CD4-positive, alpha-beta T cell treated with Interleukin-10 for 1 hour (primary cell): ENCODE results near the gene SULT1B1.
"Not testable (repeated sequence)": the region's sequence is repeated elsewhere in the genome, so short reads cannot be mapped to it uniquely, and the experiment has no call there.

Experiments
- DNase-seq: peaks from one replicate; pipeline ENCODE4 v3.0.0-alpha.2; 2020

Gene SULT1B1

GRCh38 chr4:69760455-69760854, at the start of gene SULT1B1:
SULT1B1 (minus strand) TSS chr4:69760620; CDS start chr4:69755217, 5,403 bp downstream.
- DNase-seq: peak; percentile 69

DNA sequence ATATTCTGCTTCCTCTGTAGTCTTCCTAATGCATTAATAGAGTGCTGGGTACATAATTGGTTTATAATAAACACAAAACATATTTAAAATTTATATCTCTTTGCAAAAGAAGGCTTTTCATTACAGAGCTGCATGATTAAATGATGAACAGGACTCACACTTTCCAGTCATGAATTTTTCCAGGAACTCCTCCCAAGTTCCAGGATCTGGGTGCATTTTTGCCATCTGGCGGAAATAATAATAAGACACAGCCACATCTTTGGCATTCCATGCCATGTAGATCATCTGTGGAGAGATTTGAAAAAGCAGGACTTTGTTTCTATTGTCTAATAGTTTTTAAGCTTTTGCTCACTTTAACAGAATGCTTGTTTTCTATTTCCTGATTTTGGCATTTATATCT, 40.2 kb upstream of the SULT1B1 start:
- DNase-seq: no peak

- DNase-seq: no peak
Measured at GRCh38 chr4:69799337-69799736, 38.9 kb upstream of the SULT1B1 start.

GRCh38 chr4:69793732-69794131, 33.3 kb upstream of the SULT1B1 start:
- no peak for DNase-seq

DNA sequence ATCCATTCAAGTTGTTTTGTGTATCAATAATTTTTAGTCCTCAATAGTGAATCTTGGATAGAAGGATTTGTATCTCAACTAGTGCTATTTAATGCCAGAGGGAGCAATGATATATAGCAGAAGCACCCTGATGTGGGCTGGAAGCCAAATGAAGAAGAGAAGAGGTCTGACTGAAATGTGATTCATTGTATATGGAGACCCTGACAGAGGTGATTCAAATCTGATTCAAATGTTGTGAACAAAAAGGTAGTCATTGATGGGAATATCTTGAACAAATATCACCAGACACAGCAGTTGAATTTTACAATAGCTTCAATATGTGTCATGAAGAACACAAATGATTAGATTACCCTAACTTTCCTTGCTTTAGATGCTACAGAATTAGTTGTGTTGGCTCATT, 27.5 kb upstream of the SULT1B1 start:
- DNase-seq: no peak

GRCh38 chr4:69786547-69786946, 26.1 kb upstream of the SULT1B1 start:
- no peak for DNase-seq

DNA sequence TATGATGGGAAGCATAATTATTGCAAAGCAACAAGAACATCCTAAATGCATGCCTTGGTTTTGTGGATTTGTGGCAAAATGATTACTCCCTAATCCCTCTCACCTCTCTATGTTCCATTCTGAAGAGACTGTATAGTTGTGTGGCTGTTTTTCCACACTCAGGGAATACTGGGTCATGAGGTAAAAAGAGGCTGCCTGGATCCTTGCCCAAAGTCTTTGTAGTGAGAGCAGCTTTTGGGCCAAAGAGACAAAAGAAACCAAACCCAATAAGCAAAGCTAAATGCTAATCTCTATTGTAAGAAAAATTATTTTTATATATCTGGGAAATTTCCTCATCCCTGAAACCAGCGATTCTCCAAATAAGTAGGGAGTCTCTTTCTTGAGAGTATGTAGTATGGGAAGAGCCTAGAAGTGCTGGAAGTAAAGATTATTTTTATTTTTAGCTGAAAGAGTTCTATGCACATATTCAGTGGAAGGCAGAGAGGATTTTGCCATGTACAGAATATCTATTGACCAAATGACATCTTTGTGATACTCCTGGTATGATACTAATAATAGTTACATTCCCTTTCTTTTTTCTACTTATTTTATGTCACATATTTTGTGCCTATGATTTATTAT, 24.9 kb upstream of the SULT1B1 start:
- no peak for DNase-seq

DNA sequence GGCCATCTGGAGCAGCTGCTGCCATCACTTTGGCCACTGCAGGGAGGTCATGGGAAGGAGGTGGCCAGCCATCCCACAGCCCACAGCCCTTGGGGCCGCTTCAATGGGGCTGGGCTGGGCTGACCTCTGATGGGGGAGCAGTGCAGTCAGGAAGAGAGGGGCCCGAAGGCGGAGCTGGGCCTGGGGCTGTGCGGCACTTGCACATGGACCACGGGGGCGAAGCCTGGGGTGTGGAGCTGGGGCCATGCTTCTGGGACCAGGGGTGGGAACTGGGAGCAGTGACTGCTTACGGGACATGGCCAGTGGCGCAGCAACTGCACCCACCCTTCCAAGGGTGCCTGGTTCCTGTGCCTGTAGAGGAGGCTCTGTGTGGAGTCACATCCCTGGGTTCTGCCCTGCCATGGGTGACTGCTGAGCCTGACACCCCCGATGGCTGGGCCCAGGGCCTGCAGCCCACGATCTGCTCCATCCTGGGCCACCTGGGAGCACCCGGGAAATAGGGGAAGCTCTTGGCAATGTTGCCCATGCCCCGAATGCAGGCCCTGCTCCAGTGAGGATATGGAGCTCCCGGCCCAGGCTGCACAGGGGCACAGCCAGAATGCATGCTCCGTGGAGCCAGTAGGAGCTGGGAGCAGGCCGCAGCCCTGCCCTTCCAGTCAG, 22.4 kb upstream of the SULT1B1 start:
- DNase-seq: no peak

DNA sequence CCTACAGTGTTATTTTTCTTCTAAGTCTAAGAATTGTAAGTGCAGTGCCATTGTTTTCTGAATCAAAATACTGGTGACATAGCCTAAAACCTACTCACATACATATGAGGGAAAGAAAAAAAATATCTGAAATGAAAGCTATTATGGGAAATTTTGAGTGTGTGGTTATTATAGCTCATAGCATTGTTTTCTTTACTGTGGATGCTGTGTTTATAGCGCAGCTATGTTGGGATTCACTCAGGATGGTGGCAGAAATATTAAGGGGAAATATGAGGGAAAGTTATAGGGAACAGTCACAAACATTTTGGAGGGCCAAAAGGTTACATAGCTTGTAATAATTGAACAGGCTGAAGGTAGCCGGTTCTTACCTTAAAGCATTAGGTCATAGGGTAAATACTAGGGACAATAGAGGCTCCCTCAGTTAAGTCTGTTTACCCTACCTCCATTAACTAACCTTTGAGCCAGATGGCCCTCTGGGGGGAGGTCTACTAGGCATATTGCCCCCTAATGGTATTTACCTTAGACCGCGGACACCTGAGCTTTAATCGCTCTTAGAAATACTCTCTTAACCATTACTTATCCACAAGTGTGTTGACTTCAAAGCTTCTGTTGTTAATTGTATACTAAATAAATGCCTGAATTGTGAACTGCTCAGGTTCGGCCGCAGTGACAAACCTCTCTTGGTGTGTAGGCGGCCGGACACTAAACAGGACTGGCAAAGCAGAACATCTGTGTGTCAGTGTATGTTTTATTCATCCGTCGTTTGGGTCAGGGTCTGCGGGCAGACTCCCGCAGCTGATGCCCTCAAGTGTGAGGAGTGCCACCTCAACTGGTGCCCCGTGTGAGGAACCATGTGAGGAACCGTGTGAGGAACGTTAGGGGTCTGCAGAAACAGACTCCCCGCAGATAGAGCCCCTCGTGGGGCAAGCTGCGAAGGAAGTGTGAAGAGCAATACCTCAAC, 21.3 kb upstream of the SULT1B1 start:
- no peak for DNase-seq

- DNase-seq: no peak
Measured at GRCh38 chr4:69780141-69780540, 19.7 kb upstream of the SULT1B1 start.

- DNase-seq: no peak
Measured at GRCh38 chr4:69776696-69777095, 16.3 kb upstream of the SULT1B1 start.

DNA sequence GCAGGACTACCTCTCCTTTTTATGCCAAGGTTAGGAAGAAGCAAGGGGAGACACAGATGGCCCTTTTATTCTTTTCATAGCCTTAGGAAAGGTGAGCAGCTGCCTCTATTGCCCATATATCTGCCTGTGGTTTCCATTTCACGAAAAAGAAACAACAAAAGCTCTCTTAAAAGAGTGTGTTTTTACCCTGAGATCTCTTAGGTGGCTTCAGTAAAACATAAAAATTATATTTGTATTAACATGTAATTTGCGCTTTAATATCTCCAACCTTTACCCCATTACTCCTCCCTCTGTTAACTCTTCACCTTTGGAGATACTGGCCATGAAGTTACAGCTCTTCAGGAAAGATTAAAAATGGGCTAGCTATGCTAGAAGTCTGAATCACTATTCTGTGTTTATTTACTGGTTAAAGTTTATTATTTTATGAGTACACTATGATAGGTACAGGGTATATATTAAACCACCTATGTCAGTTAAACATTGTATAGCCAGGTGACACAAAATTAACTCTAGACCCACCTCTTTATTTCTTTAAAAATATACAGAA, 15.0 kb upstream of the SULT1B1 start:
- no peak for DNase-seq

GRCh38 chr4:69773484-69773883, 13.1 kb upstream of the SULT1B1 start:
- no peak for DNase-seq

DNA sequence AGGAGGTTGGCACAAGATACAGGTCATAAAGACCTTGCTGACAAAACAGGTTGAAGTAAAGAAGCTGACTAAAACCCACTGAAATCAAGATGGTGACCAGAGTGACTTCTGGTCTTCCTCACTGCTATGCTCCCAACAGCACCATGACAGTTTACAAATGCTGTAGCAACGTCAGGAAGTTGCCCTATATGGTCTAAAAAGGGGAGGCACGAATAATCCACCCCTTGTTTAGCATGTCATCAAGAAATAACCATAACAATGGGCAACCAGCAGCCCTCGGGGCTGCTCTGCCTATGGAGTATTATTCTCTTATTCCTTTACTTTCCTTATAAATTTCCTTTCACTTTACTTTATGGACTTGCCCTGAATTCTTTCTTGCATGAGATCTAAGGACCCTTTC, 8.1 kb upstream of the SULT1B1 start:
- not testable (repeated sequence) for DNase-seq

DNA sequence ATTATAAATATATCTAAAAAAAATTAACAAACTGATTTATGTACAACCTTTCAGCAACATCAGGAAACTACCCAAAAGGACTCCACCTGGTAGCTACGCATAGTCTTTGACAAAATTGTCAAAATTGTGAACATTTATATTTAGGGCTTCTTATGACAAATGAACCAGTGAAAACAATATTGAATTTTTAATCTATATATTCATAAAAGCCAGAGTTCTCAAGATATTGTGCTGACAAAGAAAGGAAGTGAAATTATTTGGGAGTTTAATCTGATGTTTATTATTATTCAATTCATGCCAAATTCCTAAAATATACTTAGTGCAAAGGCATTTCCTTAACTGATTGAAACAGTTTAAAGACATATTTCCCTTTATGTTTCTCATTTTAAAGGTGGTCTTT, 5.3 kb upstream of the SULT1B1 start:
- no peak for DNase-seq

DNA sequence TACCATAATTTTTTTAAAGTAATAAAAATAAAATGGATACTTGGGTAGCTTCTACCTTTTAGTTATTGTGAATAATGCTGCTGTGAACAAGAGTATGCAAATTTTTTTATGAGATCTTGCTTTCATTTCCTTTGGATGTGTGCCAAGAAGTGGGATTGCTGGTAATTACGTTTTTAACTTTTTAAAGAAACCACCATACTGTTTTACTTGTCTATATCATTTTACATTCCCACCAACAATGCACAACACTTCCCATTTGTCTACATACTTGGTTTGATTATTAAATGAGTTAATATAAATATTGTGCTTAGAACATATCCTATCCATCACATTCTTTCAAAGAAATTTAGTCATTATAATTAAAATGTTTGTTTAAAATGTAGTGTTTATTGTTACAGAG, 3.9 kb upstream of the SULT1B1 start:
- peak; percentile 26 for DNase-seq

GRCh38 chr4:69763233-69763632, 2.8 kb upstream of the SULT1B1 start:
- no peak for DNase-seq

DNA sequence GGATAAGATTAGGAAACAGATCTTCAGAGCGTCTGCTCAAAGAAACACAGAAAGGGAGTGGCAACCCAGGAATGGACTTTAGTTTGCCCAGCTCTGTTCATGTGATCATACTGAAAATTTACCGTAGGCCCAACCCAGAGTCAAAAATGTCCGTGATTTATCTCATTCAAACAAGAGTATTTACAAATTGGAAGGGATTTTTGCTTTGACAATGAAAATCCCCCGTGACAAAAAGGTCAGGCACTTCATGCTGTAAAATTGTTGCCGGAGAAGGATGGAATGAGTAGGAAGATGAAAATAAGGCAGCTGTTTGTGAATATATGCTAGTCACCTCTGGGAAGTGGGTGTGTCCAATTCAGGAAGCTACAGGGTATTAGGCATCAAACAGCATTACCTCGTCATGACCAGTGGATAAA, 1.2 kb downstream of the SULT1B1 start:
- DNase-seq: no peak

DNA sequence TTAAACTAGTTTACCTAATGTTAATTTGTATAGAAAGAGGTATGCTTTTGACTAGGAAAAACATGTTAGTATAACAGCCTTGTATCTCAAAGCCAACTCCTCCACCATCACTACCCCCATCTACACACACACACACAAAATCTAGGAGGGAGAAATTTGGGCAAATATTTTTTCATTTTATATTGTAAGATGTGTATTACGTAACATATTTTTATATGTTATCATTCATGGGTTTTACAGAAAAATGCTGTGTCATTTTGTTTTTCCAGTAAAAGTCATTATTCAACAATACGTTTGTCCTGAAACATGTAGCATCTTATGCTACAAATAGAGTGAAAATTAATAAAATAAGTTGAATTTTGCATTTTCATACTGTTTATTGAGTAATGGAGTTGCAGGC, 3.0 kb downstream of the SULT1B1 start:
- DNase-seq: no peak

GRCh38 chr4:69754926-69755580, 5.4 kb downstream of the SULT1B1 start:
- DNase-seq: no peak

DNA sequence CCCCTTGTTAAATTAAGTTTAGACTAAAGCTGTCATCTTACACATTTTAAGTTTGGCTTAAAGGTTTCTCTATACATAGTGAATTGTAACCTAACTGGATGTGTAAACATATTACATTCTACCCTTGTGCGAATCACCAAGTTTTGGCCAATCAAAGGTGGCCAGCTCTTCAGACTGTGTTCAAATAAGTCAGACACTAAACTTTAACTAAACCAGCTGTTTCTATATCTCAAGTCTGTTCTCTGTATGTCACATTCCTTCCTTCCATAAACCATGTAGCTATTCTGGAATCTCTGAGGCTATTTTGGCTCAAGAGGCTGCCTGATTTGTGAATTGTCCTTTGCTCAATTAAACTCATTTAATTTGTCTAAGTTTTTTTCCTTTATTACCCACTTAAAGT, 6.7 kb downstream of the SULT1B1 start:
- no peak for DNase-seq

- no peak for DNase-seq
Measured at GRCh38 chr4:69750346-69750745, 10.1 kb downstream of the SULT1B1 start.

DNA sequence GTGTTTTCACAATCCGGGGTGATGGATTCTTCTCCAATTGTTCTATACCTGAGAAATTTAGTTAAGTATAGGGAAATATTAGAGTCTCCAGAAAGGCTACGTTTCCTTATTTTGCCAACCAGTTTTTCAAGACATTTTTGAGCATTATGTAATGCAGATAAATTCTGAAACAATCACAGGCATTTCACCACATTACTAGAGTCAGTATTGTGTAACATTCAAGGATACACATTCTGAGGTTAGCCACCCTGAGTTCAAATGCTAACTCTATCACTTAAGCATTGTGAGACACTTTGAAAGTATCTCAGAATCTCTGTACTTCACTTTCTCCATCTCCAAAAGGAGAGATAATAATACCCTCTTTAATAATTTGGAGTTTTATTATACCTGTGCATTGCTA, 10.6 kb downstream of the SULT1B1 start:
- DNase-seq: no peak
